ENCODE results near the gene KRTAP29-1.
"Not testable (repeated sequence)": the region's sequence is repeated elsewhere in the genome, so short reads cannot be mapped to it uniquely, and the experiment has no call there.

Gene KRTAP29-1

DNA sequence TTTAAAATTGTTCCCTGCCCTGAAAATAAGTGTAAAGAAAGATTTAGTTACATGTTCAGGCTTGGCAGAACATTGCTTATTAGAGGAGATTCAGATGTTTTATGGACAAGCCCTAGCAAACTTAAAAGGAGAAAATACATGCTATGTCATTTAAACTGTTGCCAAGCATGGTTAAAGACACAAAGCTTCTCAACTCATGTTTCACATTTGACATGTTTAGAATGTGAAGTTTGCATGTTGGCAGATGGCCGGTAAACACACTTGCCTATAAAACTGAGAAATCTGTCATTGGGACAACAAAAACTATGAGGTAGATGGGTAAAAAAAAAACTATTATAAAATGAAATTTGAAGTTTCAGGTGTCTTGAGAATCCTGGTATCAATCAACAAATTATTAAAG, 5.8 kb downstream of the KRTAP29-1 start:
- no peak for DNase-seq

DNA sequence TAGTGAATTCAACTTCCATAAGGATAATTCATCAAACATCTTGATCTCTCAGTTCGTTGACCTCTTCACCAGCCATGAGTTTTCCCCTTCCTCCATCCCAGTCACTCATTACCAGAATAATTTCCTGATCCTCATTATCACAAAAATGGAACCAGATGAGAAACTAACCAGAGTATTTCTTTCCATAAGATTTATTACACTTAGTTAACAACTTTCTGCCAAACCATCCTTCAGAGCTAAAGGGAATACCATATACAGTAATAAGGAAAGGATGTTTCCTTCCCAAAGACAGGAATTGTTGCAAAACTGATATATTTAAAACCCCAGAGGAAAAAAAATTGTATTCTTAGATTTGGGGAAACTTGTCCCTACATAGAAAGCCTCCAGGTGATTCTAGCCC, 8.6 kb downstream of the KRTAP29-1 start:
- no peak for DNase-seq

DNA sequence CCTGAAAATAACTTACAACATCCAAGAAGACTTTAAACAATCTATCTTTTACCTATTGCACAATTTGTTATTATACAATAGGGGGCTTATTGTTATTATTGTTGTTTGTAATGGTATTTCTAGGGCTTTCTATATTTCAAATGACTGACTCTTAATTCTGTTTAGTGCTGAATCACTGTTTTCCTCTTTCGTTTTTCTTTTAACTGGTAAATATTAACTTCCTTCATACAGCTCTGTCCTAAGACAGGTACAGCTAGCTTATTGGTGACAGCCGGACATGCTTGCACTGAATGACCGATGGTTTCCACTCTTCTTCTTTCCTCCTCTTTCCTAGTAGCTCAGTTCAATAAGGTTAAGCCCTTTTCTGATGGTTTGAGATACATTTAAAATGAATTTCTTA, 15.6 kb downstream of the KRTAP29-1 start:
- no peak for DNase-seq

DNA sequence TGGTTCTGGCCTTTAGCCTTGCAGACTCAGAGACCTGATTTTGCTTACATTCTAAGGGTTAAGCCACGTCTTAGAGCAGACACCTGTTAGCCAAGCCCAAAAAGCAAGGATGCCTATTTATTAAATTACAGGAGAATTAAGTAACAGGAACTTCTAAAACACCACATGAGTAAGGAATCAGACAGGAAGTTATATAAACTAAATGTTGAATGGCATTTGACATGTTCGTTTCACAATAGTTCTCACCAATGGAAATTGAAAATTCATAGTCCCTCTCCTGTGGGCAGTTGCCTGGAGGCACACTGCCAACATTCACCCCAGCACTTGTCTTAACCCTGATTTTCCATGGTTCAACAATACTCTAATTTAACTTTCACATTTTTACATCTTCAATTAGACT, 18.1 kb downstream of the KRTAP29-1 start:
- DNase-seq = no peak

DNA sequence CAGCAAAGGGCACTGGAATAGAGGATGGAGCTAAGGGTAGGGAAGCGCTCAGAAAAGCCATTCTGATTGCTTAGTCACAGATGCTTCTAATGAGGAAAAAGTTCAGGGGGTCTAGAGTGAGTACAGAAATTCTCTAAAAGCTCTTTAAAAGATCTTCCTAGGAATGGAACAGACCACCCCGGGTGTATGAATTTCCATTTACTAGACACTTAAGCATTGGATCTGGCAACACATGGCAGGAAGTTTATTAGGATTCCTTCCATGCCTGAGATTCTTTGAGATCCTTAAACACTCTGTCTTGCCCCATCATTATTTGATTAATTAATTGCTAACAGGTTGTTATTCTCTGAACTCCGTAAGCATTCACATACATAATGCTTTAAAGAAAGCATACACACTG, 18.6 kb downstream of the KRTAP29-1 start:
- DNase-seq = no peak

DNA sequence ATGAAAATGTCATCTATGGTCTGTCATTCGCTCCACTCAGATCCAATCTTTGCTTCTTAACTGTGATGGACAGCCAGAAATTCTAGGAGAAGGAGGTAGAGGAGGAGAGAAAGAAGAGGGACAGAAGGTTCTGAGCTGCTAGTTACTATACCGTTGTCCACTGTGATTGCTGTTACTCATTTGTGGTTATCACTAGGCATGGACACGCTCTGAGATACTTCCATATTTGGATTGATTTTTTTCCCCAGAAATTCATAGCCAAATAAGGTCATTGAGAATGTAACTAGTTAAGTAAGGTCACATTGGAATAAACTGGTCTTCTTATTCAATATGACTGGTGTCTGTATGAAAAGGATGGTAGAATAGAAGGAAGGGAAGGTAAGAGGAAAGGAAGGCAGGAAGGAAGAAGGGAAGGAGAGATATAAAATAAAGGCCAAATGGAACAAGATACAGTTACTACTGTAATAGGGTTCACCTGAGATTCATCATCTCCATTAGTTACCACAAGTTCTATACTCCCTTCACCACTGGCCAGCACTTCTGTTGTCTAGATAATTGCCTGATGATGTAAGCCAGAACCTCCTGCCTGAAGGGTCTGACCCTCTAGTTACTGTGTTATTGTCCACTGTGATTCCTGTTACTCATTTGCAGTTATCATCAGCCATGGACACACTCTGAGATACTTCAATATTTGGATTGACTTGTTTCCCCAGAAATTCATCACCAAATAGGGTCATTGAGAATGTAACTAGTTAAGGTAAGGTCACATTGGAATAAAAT, 24.3 kb downstream of the KRTAP29-1 start:
- no peak for DNase-seq

DNA sequence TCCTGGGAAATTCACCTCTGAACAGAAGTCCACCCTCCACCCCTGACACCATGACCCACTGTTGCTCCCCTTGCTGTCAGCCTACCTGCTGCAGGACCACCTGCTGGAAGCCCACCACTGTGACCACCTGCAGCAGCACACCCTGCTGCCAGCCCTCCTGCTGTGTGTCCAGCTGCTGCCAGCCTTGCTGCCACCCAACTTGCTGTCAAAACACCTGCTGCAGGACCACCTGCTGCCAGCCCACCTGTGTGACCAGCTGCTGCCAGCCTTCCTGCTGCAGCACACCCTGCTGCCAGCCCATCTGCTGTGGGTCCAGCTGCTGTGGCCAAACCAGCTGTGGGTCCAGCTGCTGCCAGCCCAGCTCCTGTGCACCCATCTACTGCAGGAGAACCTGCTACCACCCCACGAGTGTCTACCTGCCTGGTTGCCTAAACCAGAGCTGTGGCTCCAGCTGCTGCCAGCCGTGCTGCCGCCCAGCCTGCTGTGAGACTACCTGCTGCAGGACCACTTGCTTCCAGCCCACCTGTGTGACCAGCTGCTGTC, 26.9 kb downstream of the KRTAP29-1 start, which contains the start of gene KRTAP9-7:
Gene KRTAP9-7, plus strand, starts transcription at position 51 of the 543 bp plus-strand sequence. Its CDS starts 0 bp downstream, at position 51.
- not testable (repeated sequence) for DNase-seq

DNA sequence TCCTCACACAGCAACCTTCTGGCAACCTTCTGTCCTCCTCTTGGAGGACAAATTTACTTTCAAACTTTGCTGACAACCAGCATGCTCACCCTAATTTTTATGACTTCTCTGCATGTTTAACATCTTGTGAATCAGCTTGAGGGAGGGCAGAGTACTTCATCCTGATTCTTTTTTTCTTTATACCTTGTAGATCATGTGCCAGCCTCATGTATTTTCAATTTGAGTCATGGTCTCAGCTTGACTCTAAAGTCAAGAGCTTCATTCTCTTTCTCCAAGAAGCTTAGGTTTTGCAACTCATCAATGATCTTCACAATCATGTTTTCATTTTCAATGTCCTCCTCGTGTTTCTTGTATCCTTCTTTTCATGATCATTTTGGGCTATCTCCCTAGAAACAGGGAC, 30.8 kb downstream of the KRTAP29-1 start:
- DNase-seq = no peak

DNA sequence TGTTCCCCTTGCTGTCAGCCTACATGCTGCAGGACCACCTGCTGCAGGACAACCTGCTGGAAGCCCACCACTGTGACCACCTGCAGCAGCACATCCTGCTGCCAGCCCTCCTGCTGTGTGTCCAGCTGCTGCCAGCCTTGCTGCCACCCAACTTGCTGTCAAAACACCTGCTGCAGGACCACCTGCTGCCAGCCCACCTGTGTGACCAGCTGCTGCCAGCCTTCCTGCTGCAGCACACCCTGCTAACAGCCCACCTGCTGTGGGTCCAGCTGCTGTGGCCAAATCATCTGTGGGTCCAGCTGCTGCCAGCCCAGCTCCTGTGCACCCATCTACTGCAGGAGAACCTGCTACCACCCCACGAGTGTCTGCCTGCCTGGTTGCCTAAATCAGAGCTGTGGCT, 31.3 kb downstream of the KRTAP29-1 start:
- not testable (repeated sequence) for DNase-seq

DNA sequence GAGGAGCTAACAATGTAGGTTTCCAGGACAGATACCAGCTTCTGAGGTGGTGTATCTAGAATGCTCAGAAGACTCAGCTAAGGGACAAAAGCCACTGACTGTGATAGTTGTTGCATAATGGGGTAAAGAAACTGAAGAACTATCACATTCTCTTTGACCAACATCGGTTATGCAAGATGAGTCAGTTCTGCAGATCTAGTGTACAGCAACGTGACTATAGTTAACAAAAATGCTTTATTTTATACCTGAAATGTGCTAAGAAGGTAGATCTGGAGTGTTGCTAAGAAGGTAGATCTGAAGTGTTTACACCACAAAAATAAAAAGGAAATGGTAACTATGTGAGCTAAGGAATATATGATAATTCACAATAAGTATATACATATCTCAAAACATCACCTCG, 34.9 kb downstream of the KRTAP29-1 start:
- no peak for DNase-seq

DNA sequence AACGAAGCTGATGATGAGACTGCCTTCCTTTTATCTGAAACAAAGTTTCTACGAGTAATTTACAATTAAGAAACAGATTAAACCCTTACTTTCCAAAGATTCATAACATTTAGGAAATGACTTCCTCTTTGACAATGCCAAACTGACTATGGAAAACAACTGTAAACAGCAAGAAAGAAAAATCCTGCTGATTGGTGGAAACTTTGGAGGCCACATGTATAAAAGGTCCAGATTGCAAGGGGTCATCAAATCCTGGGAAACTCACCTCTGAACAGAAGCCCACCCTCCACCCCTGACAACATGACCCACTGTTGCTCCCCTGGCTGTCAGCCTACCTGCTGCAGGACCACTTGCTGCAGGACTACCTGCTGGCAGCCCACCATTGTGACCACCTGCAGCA, 37.6 kb downstream of the KRTAP29-1 start, which contains the start of gene KRTAP9-6:
Gene KRTAP9-6, plus strand, starts transcription at position 301 of the 400 bp plus-strand sequence. Its CDS starts 0 bp downstream, at position 301.
- DNase-seq = no peak

DNA sequence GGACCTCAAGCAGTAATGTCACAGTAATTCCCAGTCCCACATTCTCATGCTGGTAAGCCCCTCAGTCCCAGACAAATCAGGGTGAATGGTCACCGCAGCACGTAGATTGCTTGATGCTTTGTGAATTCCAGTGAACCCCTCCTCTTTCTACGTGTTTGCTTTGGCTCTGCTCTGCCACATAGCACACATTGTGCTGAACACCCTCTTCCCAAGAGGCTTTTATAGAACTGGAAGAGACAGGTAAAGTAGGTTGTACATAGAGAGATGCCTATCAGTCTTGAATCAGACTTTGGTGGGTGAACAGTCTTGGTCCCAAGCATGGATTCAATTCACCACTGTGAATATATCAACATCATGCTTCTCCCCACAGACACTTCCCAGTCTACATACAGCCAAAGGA, 38.1 kb downstream of the KRTAP29-1 start:
- DNase-seq = no peak

DNA sequence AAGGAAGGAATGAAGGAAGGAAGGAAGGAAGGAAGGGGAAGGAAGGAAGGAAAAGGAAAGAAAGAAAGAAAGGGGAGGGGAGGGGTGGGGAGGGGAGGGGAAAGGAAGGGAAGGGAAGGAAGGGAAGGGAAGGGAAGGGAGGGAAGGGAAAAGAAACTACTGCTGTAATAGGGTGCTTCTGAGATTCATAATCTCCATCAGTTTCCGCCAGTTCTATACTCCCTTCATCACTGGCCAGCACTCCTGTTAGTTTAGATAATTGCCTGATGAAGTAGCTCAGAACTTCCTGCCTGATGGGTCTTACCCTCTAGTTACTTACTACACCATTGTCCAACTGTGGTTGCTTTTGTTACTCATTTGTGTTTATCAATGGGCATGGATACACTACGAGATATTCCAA, 39.4 kb downstream of the KRTAP29-1 start:
- no peak for DNase-seq

DNA sequence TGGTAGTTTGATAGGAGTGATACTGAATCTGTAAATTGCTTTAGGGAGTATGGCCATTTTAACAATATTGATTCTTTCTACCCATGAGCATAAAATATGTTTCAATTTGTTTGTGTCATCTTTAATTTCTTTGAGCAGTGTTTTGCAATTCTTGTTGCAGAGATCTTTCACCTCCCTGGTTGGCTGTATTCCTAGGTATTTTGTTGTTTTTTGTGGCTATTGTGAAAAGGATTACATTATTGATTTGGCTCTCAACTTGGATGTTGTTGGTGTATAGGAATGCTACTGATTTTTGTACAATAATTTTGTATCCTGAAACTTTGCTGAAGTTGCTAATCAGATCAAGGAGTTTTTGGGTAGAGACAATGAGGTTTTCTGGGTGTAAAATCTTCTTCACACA, 44.2 kb downstream of the KRTAP29-1 start:
- no peak for DNase-seq

DNA sequence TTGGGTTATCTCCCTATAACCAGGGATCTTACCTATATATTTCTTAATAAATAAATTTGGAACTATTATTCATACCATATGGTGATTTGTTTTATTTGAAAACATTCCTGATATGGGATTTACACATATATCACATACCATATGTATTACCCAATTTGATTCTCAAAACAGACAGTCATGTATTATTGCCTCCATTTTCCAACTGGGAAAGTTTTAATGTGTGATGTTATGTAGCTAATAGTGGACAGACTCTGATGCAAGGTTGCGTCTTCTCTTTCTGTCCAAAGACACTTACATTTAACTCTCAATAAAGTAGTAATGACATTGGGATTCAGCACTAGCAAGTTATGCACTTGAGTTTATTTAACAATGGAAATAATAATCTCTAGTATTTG, 46.4 kb downstream of the KRTAP29-1 start:
- DNase-seq = no peak

DNA sequence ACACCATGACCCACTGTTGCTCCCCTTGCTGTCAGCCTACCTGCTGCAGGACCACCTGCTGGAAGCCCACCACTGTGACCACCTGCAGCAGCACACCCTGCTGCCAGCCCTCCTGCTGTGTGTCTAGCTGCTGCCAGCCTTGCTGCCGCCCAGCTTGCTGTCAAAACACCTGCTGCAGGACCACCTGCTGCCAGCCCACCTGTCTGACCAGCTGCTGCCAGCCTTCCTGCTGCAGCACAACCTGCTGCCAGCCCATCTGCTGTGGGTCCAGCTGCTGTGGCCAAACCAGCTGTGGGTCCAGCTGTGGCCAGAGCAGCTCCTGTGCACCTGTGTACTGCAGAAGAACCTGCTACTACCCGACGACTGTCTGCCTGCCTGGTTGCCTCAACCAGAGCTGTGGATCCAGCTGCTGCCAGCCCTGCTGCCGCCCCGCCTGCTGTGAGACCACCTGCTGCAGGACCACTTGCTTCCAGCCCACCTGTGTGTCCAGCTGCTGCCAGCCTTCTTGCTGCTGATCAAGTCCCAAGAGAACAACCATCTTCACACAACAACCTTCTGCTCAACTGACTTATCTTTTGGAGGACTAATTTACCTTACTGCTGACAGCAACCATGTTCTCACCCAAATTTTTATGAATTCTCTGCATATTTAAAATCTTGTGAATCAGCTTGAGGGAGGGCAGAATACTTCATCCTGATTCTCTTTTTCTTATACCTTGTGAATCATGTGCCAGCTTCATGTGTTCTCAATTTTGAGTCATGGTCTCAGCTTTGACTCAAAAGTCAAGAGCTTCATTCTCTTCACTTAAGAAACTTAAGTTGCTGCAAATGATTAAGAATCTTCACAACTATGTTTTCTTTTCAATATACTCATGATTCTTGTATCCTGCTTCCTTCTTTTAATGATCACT, 47.0 kb downstream of the KRTAP29-1 start, which contains the start of gene KRTAP9-9:
Gene KRTAP9-9, plus strand, starts transcription at position 4 of the 910 bp plus-strand sequence.
- not testable (repeated sequence) for DNase-seq

DNA sequence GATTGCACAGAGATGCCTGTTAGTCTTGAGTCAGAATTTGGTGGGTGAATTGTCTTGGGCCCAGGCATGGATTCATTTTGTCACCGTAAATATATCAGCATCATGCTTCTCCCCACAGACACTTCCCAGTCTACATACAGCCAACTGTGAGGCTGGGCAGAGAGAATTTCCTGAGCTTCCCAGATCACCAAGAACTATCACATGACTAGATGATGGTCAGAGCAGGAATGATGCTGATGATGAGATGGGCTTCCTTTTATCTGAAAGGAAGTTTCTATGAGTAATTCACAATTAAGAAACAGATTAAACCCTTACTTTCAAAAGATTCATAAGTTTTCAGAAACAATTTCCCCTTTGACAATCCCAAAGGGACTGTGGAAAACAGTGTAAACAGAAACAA, 47.8 kb downstream of the KRTAP29-1 start:
- DNase-seq = no peak

Data from right hindlimb (tissue), 1 donor.